Activated CD4-positive, alpha-beta T cell treated with anti-CD3 and anti-CD28 coated beads for 1 hour (primary cell): ENCODE results near the gene TEX54.
A peak's percentile ranks its signal among the peaks of the same experiment; 100 is the strongest.
"Not testable (repeated sequence)": the region's sequence is repeated elsewhere in the genome, so short reads cannot be mapped to it uniquely, and the experiment has no call there.

ENCODE experiments used
- DNase-seq: peaks from one replicate; pipeline ENCODE4 v3.0.0-alpha.2; 2020

TEX54 gene

GRCh38 chr11:62854825-62855570, 22.4 kb upstream of the TEX54 start:
- DNase-seq, result no peak

- no peak for DNase-seq
Measured at GRCh38 chr11:62854013-62854824, 21.6 kb upstream of the TEX54 start.

GRCh38 chr11:62853279-62853965, 20.8 kb upstream of the TEX54 start:
- no peak for DNase-seq

GRCh38 chr11:62852523-62853188, 20.0 kb upstream of the TEX54 start:
- no peak for DNase-seq

GRCh38 chr11:62851807-62852522, 19.3 kb upstream of the TEX54 start:
- no peak for DNase-seq

- no peak for DNase-seq
Measured at GRCh38 chr11:62850911-62851806, 18.5 kb upstream of the TEX54 start.

GRCh38 chr11:62847767-62848314, 15.2 kb upstream of the TEX54 start:
- no peak for DNase-seq

GRCh38 chr11:62846177-62846576, 13.5 kb upstream of the TEX54 start:
- no peak for DNase-seq

- no peak for DNase-seq
Measured at GRCh38 chr11:62844154-62844553, 11.5 kb upstream of the TEX54 start.

- DNase-seq, result no peak
Measured at GRCh38 chr11:62843466-62843865, 10.8 kb upstream of the TEX54 start.

- not testable (repeated sequence) for DNase-seq
Measured at GRCh38 chr11:62842891-62843290, 10.2 kb upstream of the TEX54 start.

GRCh38 chr11:62842171-62842741, 9.6 kb upstream of the TEX54 start:
- peak; percentile 17 for DNase-seq

- peak; percentile 77 for DNase-seq
Measured at GRCh38 chr11:62841361-62842170, 8.9 kb upstream of the TEX54 start.

- peak; percentile 65 for DNase-seq
Measured at GRCh38 chr11:62840721-62841360, 8.2 kb upstream of the TEX54 start.

- DNase-seq, result peak; percentile 89
Measured at GRCh38 chr11:62839050-62839945, 6.7 kb upstream of the TEX54 start, which contains the start of gene WDR74. Gene WDR74 (minus strand): TSS chr11:62839590. CDS start chr11:62839570, 20 bp downstream.

GRCh38 chr11:62835336-62835735, 2.7 kb upstream of the TEX54 start:
- DNase-seq, result no peak

GRCh38 chr11:62831520-62832335, 913 bp downstream of the TEX54 start, which contains the start of gene STX5:
Gene STX5 (minus strand): TSS chr11:62832051. CDS start chr11:62831243, 808 bp downstream.
- DNase-seq, result peak; percentile 99
